Gastroesophageal sphincter (tissue), 4 donors: Measurements from ENCODE around the gene FOXP4. TPM values are rescaled to one million over a fixed set of nuclear protein-coding genes. Genes with fewer than 3 reads are reported as not detected.
"Not testable (repeated sequence)": the region's sequence is repeated elsewhere in the genome, so short reads cannot be mapped to it uniquely, and the experiment has no call there.

ENCODE experiments used
- ATAC-seq: fragments of 150-250 bp; one replicate; pipeline ENCODE4 v1.9.1; 2016; ENCODE audit warnings: mild to moderate bottlenecking, moderate library complexity
- H3K27ac ChIP-seq, 4 donors: fragments of 200-600 bp; sonication (generic) in 3 of 4; 1 replicate in 3 of 4; 2 replicates in 1 of 4; pipeline ENCODE4 v1.5.1; 2016 to 2019
- H3K27me3 ChIP-seq: fragments of 200-600 bp; sonication (generic); one replicate; pipeline ENCODE4 v1.5.1; 2019
- H3K36me3 ChIP-seq, 2 donors: fragments of 200-600 bp; sonication (generic); one replicate each; pipeline ENCODE4 v1.5.1; 2019; ENCODE audit warnings: control low read depth in 1 of 2
- H3K4me1 ChIP-seq, 3 donors: fragments of 200-600 bp; sonication (generic); 1 replicate in 2 of 3; 2 replicates in 1 of 3; pipeline ENCODE4 v1.5.1; 2016 to 2019; ENCODE audit warnings: control low read depth in 2 of 3
- H3K4me3 ChIP-seq, 2 donors: fragments of 200-600 bp; sonication (generic); one replicate each; pipeline ENCODE4 v1.5.1; 2019; ENCODE audit warnings: mild to moderate bottlenecking in 1 of 2, moderate library complexity in 1 of 2
- H3K9me3 ChIP-seq, 3 donors: fragments of 200-600 bp; sonication (generic); one replicate each; pipeline ENCODE4 v1.5.1; 2017 to 2019; ENCODE audit warnings: control low read depth in 2 of 3
- CTCF ChIP-seq, 4 experiments: fragments of 200-600 bp in 2 of 4; fragments of 450-650 bp in 2 of 4; sonication (generic) in 1 of 4; IDR thresholded peaks; one replicate each; pipeline ENCODE4 v1.5.1; 2017 to 2019; ENCODE audit warnings: antibody characterized with exemption in 4 of 4, mild to moderate bottlenecking in 2 of 4, moderate library complexity in 2 of 4
- EP300 ChIP-seq: sonication (generic); formaldehyde crosslinking; IDR thresholded peaks from one replicate; pipeline ENCODE4 v1.6.1; 2017; ENCODE audit warnings: antibody characterized with exemption, mild to moderate bottlenecking
- POLR2A ChIP-seq, 2 donors: fragments of 450-650 bp; IDR thresholded peaks; one replicate each; pipeline ENCODE4 v1.6.1; 2017; ENCODE audit warnings: antibody characterized with exemption in 2 of 2, mild to moderate bottlenecking in 2 of 2, moderate library complexity in 1 of 2
- POLR2AphosphoS5 ChIP-seq: sonication (generic); formaldehyde crosslinking; IDR thresholded peaks from one replicate; pipeline ENCODE4 v1.6.1; 2017; ENCODE audit warnings: antibody characterized with exemption
- WGBS, 2 donors: methylation state at CpG; one replicate each; pipeline ENCODE4 v1.1.5; 2018; ENCODE audit warnings: low coverage in 1 of 2; 5-methylcytosine and 5-hydroxymethylcytosine counted together
- total RNA-seq, 4 donors: library from RNA; depleted of rRNA; stranded (reverse); fragments of >200 nt; gene quantifications; one replicate each; pipeline ENCODE4 v1.1.0, GENCODE V29; 2016

The FOXP4 gene
- total RNA-seq, 4 donors from 2014 or later, result 8.2 to 25.8 (median 11.7) TPM

- Histone ChIP-seq H3K4me3 (no peak overlapping the region), H3K9me3 (peaks cover 0 to 7% (median 0%) of the 10 kb centered on the region in 3 donors)
- WGBS, 2 donors, result 74 to 86% methylated on average over 4 to 6 of the region's 11 CpGs
Observed at GRCh38 chr6:41608443-41609151, 62.4 kb downstream of the FOXP4 start.

DNA sequence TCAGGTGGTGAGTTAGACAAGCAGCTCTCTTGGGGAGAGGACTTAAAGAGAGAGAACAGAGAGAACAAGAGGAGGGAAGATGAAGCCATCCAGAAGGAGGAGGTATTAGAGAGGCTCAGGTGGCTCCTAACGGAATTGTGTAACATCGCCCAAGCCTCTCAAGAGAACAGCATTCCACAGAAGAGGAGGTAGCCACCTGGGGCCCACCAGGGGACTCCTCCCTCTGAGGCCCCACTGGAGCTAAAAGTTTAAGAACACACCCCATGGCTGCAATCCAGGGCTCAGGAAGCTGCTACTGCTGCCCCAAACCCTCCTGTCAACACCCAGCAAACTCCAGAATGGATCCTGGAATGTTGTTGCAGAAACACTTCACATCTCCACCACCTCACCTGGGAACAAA is 68.5 kb downstream of the FOXP4 start:
- H3K4me3 ChIP-seq, result no peak overlapping the region
- H3K27me3 ChIP-seq, result peaks cover 8% of the 10 kb centered on the region
- H3K36me3 ChIP-seq, result no peaks in the 10 kb centered on the region
- no peak overlapping the region for H3K27ac ChIP-seq
- WGBS, 2 donors, result 81 to 83% methylated on average over 2 of the region's 2 CpGs
- no peak for ATAC-seq
- H3K9me3 ChIP-seq, result peaks cover 0 to 14% (median 0%) of the 10 kb centered on the region in 3 donors
- H3K4me1 ChIP-seq, result no peaks in the 10 kb centered on the region
- TF ChIP-seq POLR2A (IDR thresholded peaks at IDR 0.05), result no peak
- no peak for TF ChIP-seq POLR2AphosphoS5
- TF ChIP-seq EP300, result no peak
- no peak for TF ChIP-seq CTCF (IDR thresholded peaks at IDR 0.05)

More at GRCh38 chr6:41608443-41609151, 62.4 kb downstream of the FOXP4 start:
- peaks cover 8% of the 10 kb centered on the region for H3K27me3 ChIP-seq
- H3K4me1 ChIP-seq, result peaks cover 0 to under 1% (median 0%) of the 10 kb centered on the region in 3 donors
- TF ChIP-seq POLR2A (IDR thresholded peaks at IDR 0.05), result no peak
- TF ChIP-seq CTCF (IDR thresholded peaks at IDR 0.05), result no peak
- no peak for TF ChIP-seq EP300
- TF ChIP-seq POLR2AphosphoS5, result no peak
- H3K27ac ChIP-seq, result no peak overlapping the region
- no peaks in the 10 kb centered on the region for H3K36me3 ChIP-seq
- ATAC-seq, result no peak

DNA sequence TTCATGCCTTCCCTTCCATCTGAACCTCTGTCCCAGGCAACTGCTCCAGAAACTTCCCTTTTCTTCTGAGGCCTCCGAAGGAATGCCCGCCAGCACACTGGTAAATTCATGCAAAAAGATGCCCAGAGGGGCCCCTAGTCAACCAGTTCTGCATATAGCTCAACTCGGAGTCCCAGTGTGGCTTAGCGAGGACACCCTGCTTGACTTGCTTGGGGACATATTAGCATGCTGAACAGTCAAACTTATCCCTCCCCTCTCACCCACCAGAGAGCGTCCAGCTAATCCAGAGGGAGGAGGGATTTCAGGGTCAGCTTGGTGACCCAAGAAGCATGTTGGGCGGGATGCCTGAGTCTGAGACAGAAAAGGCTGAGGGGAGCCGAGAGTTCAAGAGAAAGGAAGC is 69.1 kb downstream of the FOXP4 start:
- no peak overlapping the region for H3K4me3 ChIP-seq
- H3K4me1 ChIP-seq, result no peaks in the 10 kb centered on the region
- H3K27me3 ChIP-seq, result peaks cover 9% of the 10 kb centered on the region
- peaks cover 0 to 14% (median 0%) of the 10 kb centered on the region in 3 donors for H3K9me3 ChIP-seq
- TF ChIP-seq EP300, result no peak
- TF ChIP-seq POLR2AphosphoS5, result no peak
- TF ChIP-seq CTCF (IDR thresholded peaks at IDR 0.05), result no peak
- no peak for TF ChIP-seq POLR2A (IDR thresholded peaks at IDR 0.05)
- 73% methylated on average over 4 of the region's 7 CpGs; no CpG with 5 or more reads in 1 of the 2 donors for WGBS, 2 donors
- no peaks in the 10 kb centered on the region for H3K36me3 ChIP-seq
- H3K27ac ChIP-seq, result no peak overlapping the region
- no peak for ATAC-seq

DNA sequence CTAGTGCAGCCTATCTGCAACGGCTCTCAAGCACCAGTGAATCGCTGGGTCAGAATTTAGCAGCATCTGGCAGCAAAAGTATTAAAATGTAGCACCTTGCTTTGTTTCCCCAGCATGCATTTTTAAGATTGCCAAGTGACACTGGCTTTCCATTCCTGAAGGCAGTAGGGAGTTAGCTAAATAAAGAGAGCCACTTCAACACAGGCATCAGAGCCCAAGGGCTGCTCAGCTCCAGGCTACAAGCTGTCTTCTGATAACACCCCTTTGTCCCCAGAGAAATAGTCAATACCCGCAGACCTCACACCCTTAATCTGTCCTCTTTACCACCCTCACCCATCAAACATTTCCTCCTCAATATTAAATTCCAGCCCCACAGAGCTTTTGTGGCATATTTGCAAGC is 72.4 kb downstream of the FOXP4 start:
- Histone ChIP-seq H3K27me3 (peaks cover 7% of the 10 kb centered on the region), H3K9me3 (peaks cover 0 to 27% (median 0%) of the 10 kb centered on the region in 3 donors), H3K36me3 (no peaks in the 10 kb centered on the region), H3K4me1 (no peaks in the 10 kb centered on the region), H3K4me3 (no peak overlapping the region), H3K27ac (no peak overlapping the region)
- 60 to 100% methylated on average over 1 of the region's 3 CpGs for WGBS, 2 donors
- no peak for TF ChIP-seq POLR2A (IDR thresholded peaks at IDR 0.05)
- TF ChIP-seq EP300, result no peak
- no peak for TF ChIP-seq POLR2AphosphoS5
- TF ChIP-seq CTCF (IDR thresholded peaks at IDR 0.05), result no peak
- no peak for ATAC-seq

- WGBS, 2 donors, result 70 to 78% methylated on average over 4 of the region's 4 CpGs
- not testable (repeated sequence) for H3K27ac ChIP-seq, H3K36me3 ChIP-seq, H3K4me3 ChIP-seq, ATAC-seq, H3K4me1 ChIP-seq, H3K27me3 ChIP-seq
- peaks cover 0 to 21% (median 0%) of the 10 kb centered on the region in 3 donors for H3K9me3 ChIP-seq
Observed at GRCh38 chr6:41619193-41619592, 73.0 kb downstream of the FOXP4 start.
